Measurements from ENCODE around the gene AGO3.
A peak's percentile ranks its signal among the peaks of the same experiment; 100 is the strongest.

Gene AGO3

DNA sequence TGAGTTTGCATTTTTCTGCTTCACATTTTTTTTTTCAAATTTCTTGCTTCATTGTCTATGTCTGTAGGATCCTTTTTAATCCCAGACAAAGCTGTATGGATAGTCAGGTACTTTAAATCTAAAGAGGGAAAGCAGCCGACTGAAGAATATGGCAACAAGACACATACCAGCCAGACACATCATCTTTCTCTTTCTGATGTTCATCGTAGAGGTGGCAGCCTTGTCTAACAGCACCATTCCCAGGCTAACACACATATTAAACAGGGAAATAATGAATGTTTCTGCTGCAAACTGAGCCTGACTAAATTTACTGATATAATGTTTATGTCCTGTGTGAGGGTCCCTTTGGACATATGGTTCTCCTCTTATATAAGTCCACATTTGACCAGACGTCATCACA, 149.3 kb downstream of the AGO3 start:
- H3K4me3 ChIP-seq (ENCODE audit: low read length) = no peak overlapping the region
- no peak for TF ChIP-seq CTCF (IDR thresholded peaks at IDR 0.05; ENCODE audit: insufficient read depth, low read depth, low read length, missing control alignments)
- DNase-seq (ENCODE audit: low read depth) = no peak

GRCh38 chr1:36080801-36081200, 149.9 kb downstream of the AGO3 start:
- no peak for TF ChIP-seq CTCF (IDR thresholded peaks at IDR 0.05; ENCODE audit: insufficient read depth, low read depth, low read length, missing control alignments)
- no peak overlapping the region for H3K4me3 ChIP-seq (ENCODE audit: low read length)
- peak; percentile 57 for DNase-seq (ENCODE audit: low read depth)

- peak; percentile 6 for TF ChIP-seq CTCF (IDR thresholded peaks at IDR 0.05; ENCODE audit: insufficient read depth, low read depth, low read length, missing control alignments)
- H3K4me3 ChIP-seq (ENCODE audit: low read length) = no peak overlapping the region
- no peak for DNase-seq (ENCODE audit: low read depth)
Measured at GRCh38 chr1:36081926-36082485, 151.1 kb downstream of the AGO3 start.

DNA sequence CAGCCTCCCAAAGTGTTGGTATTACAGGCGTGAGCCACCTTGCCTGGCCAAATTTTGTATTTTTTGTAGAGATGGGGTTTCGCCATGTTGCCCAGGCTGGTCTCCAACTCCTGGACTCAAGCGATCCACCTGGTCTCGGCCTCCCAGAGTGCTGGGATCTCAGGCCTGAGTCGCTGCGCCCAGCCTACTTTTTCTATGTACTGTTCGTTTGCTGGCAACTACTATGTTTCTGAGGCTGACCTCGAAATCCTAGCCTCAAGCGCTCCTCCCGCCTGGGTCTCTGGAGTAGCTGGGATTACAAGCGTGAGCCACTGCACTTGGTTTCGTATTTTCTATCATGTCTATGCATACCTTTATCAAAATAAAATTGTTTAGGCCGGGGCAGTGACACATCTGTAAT, 152.3 kb downstream of the AGO3 start:
- no peak for DNase-seq (ENCODE audit: low read depth)
- TF ChIP-seq CTCF (IDR thresholded peaks at IDR 0.05; ENCODE audit: insufficient read depth, low read depth, low read length, missing control alignments) = no peak

GRCh38 chr1:36083635-36084496, 153.0 kb downstream of the AGO3 start, which contains the start of gene TEKT2:
TSS of gene TEKT2 (plus strand) at chr1:36084094. CDS start at chr1:36084922, 828 bp downstream.
- peak within 1 kb of the TSS; percentile 44 for H3K4me3 ChIP-seq (ENCODE audit: low read length)
- DNase-seq (ENCODE audit: low read depth) = no peak
- no peak for TF ChIP-seq CTCF (IDR thresholded peaks at IDR 0.05; ENCODE audit: insufficient read depth, low read depth, low read length, missing control alignments)

More for the DNA sequence above, 152.3 kb downstream of the AGO3 start:
- H3K4me3 ChIP-seq (ENCODE audit: low read length) = no peak overlapping the region

DNA sequence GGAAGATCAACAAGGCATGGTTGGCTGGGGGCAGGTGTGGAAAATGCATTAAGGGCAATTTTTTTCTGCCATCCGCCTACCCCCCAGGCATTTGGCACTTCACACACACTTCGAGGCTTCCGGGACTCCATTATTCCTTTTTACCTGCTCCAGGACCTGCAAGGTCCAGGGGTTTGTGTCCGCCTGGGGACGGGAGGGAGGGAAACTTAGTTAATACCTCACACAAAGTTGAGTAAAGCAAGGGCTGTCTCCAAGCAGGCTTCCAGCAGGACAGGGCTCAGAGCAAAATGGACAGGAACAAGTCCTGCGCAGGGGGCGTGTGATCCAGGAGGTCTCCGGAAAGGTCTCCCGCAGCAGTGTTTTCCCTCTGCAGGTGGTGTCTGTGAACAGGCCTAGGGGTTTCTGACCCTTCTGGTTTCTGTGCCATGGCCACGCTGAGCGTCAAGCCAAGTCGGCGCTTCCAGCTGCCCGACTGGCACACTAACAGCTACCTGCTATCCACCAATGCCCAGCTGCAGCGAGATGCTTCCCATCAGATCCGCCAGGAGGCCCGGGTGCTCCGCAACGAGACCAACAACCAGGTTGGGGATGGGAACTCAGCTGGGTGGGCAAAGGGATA, 153.7 kb downstream of the AGO3 start:
- H3K4me3 ChIP-seq (ENCODE audit: low read length) = peak overlapping the region; percentile 44
- TF ChIP-seq CTCF (IDR thresholded peaks at IDR 0.05; ENCODE audit: insufficient read depth, low read depth, low read length, missing control alignments) = no peak
- DNase-seq (ENCODE audit: low read depth) = no peak

Data from epithelial cell of esophagus (primary cell).